ENCODE data around the gene SIM1.
A peak's percentile ranks its signal among the peaks of the same experiment; 100 is the strongest.

The SIM1 gene

DNA sequence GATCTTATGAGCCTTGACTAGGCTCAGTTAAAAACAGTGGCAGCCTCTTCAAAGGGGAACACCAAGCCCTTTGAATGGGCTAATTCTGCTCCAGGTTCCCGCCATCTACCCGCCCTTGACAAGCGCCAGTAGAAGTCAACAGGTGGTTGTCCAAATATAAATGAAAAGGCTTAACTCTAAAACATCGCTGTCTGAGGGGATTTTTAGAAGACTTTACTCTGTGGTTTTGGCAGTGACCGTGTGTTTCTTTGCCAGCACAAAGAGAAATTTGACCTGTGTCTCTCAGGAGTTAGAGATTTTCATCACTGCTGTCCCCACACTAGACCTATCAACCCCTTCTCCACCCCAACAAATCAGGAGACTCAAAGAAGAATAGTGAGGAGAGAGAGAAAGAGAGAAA lies 19.8 kb upstream of the SIM1 start:
- TF ChIP-seq, protein P1, sequence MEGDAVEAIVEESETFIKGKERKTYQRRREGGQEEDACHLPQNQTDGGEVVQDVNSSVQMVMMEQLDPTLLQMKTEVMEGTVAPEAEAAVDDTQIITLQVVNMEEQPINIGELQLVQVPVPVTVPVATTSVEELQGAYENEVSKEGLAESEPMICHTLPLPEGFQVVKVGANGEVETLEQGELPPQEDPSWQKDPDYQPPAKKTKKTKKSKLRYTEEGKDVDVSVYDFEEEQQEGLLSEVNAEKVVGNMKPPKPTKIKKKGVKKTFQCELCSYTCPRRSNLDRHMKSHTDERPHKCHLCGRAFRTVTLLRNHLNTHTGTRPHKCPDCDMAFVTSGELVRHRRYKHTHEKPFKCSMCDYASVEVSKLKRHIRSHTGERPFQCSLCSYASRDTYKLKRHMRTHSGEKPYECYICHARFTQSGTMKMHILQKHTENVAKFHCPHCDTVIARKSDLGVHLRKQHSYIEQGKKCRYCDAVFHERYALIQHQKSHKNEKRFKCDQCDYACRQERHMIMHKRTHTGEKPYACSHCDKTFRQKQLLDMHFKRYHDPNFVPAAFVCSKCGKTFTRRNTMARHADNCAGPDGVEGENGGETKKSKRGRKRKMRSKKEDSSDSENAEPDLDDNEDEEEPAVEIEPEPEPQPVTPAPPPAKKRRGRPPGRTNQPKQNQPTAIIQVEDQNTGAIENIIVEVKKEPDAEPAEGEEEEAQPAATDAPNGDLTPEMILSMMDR (IDR thresholded peaks at IDR 0.05): no peak
- TF ChIP-seq ZFX (IDR thresholded peaks at IDR 0.05; ENCODE audit: borderline replicate concordance): no peak
- no peak overlapping the region for H3K27ac ChIP-seq

DNA sequence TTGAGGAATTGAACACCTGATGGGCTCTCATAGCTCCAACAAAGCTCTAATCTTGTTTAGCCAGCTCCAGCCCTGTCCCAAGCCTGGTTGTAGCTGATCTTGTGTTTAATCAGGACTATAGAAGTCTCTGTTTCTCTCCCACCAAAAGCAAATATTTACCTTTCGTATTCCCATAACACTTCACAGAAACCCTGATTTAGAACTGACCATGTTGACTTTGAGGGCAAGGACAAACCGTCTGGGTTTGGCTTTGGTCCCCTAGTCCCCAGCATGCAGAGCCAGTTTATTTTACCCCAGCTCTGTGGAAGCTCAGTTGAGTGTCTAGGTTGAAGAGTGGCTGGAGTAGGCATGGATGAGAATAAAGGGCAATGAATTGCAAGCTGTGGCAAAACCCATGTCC lies 18.0 kb upstream of the SIM1 start:
- TF ChIP-seq, protein P1 (IDR thresholded peaks at IDR 0.05): no peak
- no peak for TF ChIP-seq ZFX (IDR thresholded peaks at IDR 0.05; ENCODE audit: borderline replicate concordance)
- H3K27ac ChIP-seq: 0 out of 2 replicates have a peak overlapping the region, but pooled peaks have one; percentile 27

DNA sequence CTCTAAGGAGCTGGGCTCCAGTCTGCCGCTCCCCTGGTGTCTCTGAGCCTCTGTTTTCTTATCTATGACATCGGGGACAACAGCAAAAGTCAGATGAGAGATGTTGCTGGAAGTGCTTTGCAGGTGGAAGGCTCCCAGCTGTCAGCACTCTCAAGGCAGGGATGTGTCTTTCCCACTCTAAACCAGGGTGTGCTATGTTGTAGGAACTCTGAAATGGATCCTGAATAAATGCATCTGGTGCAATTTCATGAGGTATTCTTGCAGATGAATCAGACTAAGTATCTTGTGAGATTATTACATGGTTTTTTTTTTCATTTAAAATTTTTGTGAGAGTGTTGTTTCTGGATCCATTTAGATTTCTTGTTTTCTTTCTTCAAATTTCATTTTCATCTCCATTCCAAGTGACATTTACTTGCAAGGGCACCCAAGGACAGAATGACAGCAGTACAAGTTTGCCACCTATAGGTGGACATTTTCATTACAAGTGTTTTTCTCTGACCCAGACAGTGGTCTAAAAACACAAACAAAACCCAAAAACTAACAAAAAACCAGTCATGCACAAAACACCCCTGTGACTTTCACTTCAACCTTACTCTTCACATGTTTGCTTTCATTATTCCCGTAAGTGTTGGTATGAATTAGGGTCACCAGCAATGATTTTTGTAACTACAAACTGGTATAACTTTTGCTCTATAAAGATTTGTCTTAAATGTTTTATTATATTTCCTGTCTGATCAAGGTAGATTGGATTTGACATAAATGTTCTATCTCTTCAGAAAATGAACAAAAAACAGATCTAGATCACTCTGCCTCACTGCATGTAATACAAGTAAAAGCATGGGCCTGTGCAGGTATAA lies 14.7 kb upstream of the SIM1 start:
- no peak overlapping the region; the same call in 1 of the 2 replicates for H3K27ac ChIP-seq
- TF ChIP-seq, protein P1 (IDR thresholded peaks at IDR 0.05): peak; percentile 87
- no peak for TF ChIP-seq ZFX (IDR thresholded peaks at IDR 0.05; ENCODE audit: borderline replicate concordance)

DNA sequence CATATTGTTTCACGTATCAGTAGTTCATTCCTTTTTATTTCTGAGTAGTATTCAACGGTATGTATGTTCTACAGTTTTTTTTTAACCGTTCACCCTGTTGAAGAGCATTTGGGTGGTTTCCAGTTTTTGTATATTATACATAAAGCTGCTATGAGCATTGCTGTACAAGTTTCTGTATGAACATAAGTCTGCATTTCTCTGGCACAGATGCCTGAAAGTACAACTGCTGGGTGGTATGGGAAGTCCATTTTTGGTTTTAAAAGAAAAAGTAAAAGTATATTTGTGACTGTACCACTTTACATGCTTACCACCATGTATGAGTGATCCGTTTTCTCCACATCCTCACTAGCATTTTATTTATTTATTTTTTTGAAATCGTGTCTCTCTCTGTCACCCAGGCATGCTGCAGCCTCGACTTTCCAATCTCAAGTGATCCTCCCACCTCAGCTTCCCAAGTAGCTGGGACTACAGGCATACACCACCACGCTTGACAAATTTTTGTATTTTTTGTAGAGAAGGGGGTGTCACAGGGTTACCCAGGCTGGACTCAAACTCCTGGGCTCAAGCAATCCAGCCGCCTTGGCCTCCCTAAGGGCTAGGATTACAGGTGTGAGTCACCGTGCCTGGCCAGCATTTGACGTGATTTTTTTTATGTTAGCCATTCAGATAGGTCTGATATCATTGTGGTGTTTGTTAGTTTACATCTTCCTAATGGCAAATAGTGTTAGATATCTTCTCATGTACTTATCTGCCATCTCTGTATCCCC lies 11.0 kb upstream of the SIM1 start:
- H3K27ac ChIP-seq: no peak overlapping the region
- TF ChIP-seq, protein P1 (IDR thresholded peaks at IDR 0.05): no peak
- no peak for TF ChIP-seq ZFX (IDR thresholded peaks at IDR 0.05; ENCODE audit: borderline replicate concordance)

DNA sequence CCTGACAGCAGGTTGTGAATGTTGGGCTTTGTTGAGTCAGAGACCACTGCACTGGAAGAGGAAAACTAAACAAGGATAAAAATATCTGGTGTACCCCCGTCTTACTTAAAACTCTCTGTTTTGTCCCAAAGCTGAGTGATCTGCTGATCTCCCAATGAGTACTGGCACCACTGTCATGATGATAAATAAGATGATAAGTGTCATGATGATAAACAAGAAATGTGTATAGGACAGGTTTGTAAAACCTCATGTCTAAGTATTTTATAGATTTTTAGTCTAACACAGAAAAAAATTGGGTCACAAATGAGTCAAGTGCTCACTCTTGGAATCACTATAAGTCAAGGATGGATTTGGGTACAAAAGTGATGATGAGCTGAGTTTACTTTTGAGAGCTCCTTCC lies 8.5 kb upstream of the SIM1 start:
- no peak overlapping the region for H3K27ac ChIP-seq
- TF ChIP-seq, protein P1 (IDR thresholded peaks at IDR 0.05): no peak
- no peak for TF ChIP-seq ZFX (IDR thresholded peaks at IDR 0.05; ENCODE audit: borderline replicate concordance)

DNA sequence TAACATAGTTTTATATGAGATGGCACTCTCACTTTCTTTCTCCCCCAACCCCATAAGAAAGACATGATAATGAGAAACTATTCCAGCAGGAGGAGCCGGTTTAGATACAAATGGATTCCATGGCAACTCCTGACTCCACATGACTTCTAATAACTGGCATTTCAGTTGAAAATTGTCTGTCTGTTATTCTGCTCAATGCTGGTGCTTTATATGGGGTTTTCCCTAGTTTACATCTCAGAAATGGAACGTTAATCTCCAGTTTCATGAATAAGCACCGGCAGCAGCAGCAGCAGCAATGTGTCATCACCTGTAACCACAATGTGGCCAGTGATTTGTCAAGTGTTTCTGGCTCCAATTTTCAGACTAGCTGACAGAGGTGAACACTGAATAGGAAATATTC lies 8.0 kb upstream of the SIM1 start:
- TF ChIP-seq ZFX (IDR thresholded peaks at IDR 0.05; ENCODE audit: borderline replicate concordance): no peak
- TF ChIP-seq, protein P1 (IDR thresholded peaks at IDR 0.05): peak; percentile 19
- H3K27ac ChIP-seq: no peak overlapping the region

Measured in 22Rv1 (cell line).